Measurements from ENCODE around the gene MLLT10. TPM values are rescaled to one million over a fixed set of nuclear protein-coding genes. Genes with fewer than 3 reads are reported as not detected.

Gene MLLT10
- total and polyA plus RNA-seq, 12 donors: 8.5 to 41.1 (median 24.6) TPM

GRCh38 chr10:21524526-21525366, 9.3 kb upstream of the MLLT10 start:
- H3K4me1 ChIP-seq: peaks cover 0 to 49% (median 20%) of the 10 kb centered on the region in 9 donors
- DNase-seq (no peak), ATAC-seq (no peak)
- H3K27me3 ChIP-seq: peaks cover 0 to 18% (median 0%) of the 10 kb centered on the region in 7 donors
- H3K27ac ChIP-seq: peak overlapping the region; percentile 95 to 99 (median 98)
- intact Hi-C loops (cut with DNase I): no loop called here
- 5 to 6% methylated on average over 23 of the region's 23 CpGs for WGBS, 2 donors
- H3K9me3 ChIP-seq: no peaks in the 10 kb centered on the region
- TF ChIP-seq CTCF (IDR thresholded peaks at IDR 0.05): no peak
- H3K36me3 ChIP-seq: no peaks in the 10 kb centered on the region
- peak overlapping the region; percentile 11 to 82 (median 74) for H3K4me3 ChIP-seq

DNA sequence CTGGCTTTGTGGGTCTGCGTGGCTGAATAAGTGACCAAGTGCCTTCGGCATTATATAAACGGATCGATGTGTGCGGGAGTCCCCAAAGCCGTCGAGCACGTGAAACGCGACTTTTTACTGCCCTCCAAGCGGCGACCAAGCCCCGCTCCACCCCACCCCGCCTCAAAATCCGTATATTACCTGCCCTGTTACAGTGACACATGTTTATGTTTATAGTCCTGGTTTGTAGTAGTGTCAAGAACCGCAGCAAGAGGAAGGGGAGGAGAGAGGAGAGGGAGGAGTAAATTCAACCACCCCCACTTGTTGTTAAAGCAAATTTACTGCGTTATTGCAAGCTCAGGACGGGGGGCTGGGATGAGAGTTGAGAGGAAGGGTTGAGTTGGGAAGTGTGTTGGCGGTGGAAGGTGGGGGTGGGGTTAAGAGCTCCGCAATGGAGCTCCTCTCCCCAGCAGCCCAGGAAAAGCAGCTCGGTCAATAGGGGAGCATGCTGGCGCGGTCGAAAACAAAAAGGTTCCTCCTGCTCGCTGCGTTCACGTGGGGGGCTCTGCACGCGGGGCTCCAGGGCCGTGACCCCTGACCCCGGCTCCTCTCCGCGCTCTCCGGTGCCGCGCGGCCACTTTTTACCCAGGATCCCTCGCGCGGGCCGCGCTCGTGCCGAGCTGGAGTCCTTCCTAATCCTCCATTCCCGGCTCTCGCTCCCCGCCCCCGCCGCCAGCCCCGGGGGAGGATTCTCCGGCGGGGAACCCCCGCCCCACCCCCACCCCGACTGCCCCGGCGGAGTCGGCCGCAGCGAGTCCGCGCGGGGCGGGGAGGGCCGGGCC, 8.5 kb upstream of the MLLT10 start, which contains the start of gene SKIDA1:
SKIDA1 (minus strand) TSS at position 316 of the 821 bp plus-strand sequence. CDS start 7,860 bp downstream, outside the sequence.
- 1 to 2% methylated on average over 61 to 64 of the region's 64 CpGs for WGBS, 2 donors
- H3K4me3 ChIP-seq: peak within 1 kb of the TSS; percentile 11 to 82 (median 74)
- peak; percentile 88 to 90 for DNase-seq
- no peak for TF ChIP-seq CTCF (IDR thresholded peaks at IDR 0.05)
- peak; percentile 71 to 92 (median 88) for ATAC-seq
- intact Hi-C loops (cut with DNase I): no loop called here
- H3K4me1 ChIP-seq: peaks cover 0 to 44% (median 18%) of the 10 kb centered on the region in 9 donors
- no peaks in the 10 kb centered on the region for H3K9me3 ChIP-seq
- peak within 1 kb of the TSS; percentile 95 to 99 (median 98) for H3K27ac ChIP-seq
- peaks cover 0 to 11% (median 0%) of the 10 kb centered on the region in 7 donors for H3K27me3 ChIP-seq
- H3K36me3 ChIP-seq: no peaks in the 10 kb centered on the region

GRCh38 chr10:21526188-21526859, 7.7 kb upstream of the MLLT10 start:
- Histone ChIP-seq H3K9me3 (no peaks in the 10 kb centered on the region), H3K36me3 (no peaks in the 10 kb centered on the region), H3K27ac (peak overlapping the region; percentile 95 to 99 (median 98)), H3K4me3 (peak overlapping the region; percentile 11 to 82 (median 74)), H3K4me1 (peaks cover 0 to 44% (median 10%) of the 10 kb centered on the region in 9 donors), H3K27me3 (peaks cover 0 to 3% (median 0%) of the 10 kb centered on the region in 7 donors)
- peak; percentile 87 to 88 for DNase-seq
- peak; percentile 73 to 87 (median 76) for ATAC-seq
- intact Hi-C loops (cut with DNase I): no loop called here
- WGBS, 2 donors: 1% methylated on average over 43 to 56 of the region's 56 CpGs
- TF ChIP-seq CTCF (IDR thresholded peaks at IDR 0.05): no peak

Data from heart right ventricle (tissue), 16 donors.